NCI-H2107 treated with DMSO at 0.1 percent for 48 hours (cell line): Measurements from ENCODE around the gene ANLN.

Source experiments
- DNase-seq: peaks from one replicate; lab custom pipeline; 2025; ENCODE audit not compliant: unreplicated experiment; lab: John Stamatoyannopoulos, UW

Gene ANLN, protein sequence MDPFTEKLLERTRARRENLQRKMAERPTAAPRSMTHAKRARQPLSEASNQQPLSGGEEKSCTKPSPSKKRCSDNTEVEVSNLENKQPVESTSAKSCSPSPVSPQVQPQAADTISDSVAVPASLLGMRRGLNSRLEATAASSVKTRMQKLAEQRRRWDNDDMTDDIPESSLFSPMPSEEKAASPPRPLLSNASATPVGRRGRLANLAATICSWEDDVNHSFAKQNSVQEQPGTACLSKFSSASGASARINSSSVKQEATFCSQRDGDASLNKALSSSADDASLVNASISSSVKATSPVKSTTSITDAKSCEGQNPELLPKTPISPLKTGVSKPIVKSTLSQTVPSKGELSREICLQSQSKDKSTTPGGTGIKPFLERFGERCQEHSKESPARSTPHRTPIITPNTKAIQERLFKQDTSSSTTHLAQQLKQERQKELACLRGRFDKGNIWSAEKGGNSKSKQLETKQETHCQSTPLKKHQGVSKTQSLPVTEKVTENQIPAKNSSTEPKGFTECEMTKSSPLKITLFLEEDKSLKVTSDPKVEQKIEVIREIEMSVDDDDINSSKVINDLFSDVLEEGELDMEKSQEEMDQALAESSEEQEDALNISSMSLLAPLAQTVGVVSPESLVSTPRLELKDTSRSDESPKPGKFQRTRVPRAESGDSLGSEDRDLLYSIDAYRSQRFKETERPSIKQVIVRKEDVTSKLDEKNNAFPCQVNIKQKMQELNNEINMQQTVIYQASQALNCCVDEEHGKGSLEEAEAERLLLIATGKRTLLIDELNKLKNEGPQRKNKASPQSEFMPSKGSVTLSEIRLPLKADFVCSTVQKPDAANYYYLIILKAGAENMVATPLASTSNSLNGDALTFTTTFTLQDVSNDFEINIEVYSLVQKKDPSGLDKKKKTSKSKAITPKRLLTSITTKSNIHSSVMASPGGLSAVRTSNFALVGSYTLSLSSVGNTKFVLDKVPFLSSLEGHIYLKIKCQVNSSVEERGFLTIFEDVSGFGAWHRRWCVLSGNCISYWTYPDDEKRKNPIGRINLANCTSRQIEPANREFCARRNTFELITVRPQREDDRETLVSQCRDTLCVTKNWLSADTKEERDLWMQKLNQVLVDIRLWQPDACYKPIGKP

DNA sequence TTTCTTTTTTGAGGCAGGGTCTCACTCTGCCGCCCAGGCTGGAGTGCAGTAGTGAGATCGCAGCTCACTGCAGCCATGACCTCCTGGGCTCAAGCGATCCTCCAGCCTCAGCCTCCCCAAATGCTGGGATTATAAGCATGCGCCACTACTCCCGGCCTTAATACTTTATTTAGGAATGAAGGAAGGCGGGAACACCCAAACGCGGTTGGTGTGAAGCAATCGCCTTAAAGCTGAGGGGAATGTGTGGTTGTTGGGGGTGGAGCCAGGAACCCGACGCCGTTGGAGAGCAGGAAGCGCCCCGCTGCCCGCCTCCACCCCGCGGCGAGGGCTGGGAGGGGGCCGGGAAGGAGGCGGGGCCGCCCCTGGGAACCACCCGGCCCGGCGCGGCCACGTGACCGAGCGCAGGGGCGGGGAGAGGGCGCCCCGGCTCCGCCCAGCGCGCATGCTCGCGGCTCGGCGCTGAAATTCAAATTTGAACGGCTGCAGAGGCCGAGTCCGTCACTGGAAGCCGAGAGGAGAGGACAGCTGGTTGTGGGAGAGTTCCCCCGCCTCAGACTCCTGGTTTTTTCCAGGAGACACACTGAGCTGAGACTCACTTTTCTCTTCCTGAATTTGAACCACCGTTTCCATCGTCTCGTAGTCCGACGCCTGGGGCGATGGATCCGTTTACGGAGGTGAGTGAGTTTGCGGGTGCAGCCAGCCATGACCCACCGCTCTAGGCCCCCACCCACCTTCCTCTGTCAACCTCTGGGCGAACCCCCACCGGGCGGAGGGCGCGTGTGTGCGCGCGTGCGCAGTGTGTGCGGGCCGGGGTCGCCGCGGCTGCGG lies at the start of gene ANLN:
Gene ANLN (plus strand): TSS at position 492 of the 828 bp plus-strand sequence. CDS start 165 bp downstream, at position 657.
- peak; percentile 91 for DNase-seq

DNA sequence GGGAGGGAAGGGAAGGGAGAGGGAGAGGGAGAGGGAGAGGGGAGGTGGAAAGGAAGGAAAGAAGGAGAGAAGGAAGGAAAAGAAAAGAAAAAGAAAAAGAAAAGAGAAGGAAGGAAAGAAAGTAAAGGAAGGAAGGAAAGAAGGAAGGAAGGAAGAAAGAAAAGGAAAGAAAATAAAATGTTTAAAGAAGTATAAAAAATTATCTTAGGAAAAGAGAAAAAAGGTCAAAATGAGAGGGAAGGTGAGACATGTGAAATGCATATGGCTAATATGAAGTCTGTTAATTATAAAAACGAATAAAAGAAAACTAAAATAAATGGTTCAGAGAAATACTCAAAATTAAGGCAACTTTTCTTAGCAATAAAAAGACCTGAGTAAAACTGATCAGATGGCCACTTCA lies 46.1 kb upstream of the ANLN start:
- no peak for DNase-seq

DNA sequence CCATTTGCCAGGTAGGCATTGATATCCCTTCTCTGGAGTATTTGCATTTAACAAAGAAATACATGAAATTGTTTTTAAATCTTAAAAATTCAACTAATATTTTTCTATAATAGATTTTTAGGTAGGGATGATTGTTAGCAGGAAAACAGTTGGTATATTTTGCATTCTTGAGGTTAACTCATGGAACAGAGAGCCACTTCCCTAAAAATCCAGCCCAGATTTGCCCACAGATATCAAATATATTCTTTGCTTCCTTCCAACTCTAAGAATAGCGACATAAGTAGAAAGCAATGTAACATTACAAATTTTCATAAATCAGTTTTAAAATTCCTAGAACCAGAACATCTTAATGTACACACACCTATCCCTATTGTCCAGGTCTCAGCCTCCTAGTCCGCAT lies 45.0 kb upstream of the ANLN start:
- no peak for DNase-seq

DNA sequence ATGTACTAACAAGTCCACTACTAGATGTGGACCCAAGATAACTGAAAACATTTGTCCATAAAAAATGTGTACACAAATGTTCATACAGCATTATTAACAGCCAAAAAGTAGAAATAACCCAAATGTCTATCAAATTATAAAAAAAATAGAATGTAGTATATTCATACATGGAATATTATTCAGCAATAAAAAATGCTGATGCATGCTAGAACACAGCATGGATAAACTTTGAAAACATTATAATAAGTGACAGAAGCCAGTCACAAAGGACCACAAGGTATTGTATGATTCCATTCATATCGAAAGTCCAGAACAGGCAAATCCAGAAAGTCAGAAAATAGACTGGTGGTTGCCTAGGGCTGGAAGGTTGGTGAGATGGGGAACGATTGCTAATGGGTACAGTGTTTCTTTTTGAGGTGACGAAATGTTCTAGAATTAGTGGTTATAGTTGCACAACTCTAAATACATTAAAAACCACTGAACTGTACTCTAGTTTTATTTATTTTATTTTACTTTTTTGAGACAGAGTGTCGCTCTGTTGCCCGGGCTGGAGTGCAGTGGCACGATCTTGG lies 43.3 kb upstream of the ANLN start:
- DNase-seq, result no peak

DNA sequence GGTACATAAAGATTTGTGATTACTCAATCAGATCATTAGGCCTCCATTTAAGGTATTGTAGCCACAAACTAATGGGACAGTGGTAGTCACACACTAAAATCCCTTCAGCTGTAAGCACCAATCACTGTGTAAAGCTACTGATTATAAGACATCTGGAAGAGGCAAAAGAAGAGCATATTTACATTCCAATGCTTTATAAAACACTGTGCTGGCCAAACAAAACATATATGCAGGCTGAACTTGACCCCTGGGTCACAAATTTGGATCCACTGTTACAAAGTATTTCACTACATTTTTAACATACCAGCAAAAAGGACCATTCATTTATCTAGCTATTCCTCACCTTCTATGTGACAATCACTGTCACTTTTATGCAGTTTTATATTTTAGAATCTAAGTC lies 41.4 kb upstream of the ANLN start:
- no peak for DNase-seq

DNA sequence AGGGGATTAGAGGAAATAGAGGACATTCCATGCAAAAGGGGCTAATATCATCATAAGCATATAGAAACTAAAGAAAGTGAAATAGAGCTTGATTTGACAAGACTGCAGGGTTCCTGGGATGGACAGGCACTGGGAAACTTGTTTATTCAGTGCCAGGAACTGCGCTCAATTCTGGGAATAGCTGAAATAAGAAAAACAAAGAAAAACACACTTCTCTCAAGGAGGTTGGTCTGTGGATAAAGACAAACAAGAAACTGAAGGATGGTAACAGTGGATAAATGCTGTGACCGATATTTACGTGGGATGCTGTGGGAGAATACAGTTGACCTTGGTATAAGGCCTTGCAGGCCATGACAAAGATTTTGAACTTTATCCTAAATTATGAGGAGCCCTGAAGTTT lies 40.9 kb upstream of the ANLN start:
- DNase-seq, result no peak

DNA sequence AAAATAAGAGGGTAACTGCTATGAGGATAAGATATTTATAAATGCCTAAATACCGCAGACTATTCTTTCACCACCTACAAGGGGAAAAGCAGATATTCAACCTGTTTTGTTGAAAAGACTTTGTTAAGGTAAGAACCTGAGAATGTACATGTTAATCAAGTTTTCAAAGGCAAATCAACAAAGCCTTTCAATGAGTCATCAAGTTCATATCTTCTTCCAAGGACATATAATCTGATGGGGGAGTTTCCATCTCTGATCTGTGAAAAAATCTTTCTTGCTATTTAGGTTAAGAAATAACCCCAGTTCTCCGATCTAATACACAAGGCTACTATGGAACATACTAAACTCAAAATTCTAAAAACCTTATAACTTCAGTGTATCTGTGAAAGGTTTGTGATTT lies 40.0 kb upstream of the ANLN start:
- no peak for DNase-seq

DNA sequence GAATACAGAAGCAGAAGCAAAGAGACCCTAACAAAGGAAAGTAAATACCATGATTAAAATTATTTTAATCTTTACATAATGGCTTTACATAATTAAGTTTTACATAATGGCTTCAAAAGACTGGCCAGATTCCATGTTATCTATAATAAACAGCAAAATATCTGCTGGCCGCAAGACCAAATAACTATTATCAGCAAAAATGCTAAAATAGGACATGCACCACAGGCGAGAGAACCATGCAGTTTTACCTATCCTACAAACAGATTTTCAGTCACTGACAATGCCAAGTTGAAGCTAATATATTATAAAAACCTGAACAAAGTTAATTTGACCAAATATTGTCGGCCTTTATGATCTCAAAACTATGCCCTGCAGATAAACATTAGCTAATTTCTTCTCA lies 34.2 kb upstream of the ANLN start:
- DNase-seq, result no peak

DNA sequence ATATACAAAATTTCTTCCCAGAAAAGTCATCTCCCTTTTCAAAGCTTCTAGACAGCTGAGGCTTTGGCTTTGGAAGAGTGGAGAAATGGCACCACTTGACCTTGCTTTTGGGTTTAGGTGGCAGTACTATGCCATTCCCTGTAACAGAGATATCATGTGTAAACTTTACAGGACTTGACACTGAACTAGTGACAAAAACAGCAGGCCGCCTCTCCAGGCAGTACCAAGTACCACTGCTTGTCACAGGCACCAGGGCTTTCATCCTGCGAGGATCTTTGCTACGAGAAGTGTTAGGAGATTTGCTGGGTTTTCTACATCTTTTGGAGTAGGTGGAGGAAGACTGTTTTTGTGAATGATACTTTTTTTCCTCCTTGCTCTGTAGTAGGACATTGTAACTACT lies 32.6 kb upstream of the ANLN start:
- no peak for DNase-seq

DNA sequence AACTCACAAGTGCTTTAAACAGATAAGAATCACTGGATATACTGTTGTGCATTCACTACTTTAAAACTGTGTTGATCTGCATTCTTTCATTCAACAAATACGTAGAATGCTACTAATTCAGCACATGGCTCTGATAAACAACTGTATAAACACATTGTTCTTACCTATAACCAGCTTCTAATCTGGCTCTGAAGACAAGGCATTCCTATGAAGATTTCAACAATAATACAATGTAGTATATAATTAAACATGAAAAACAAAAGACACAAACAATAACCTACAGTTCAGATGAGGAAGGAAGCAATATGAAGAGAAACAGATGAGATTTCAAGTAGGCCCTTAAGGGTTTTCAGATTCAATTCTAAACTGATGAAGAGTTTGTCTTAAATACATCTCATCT lies 31.1 kb upstream of the ANLN start:
- DNase-seq, result no peak

DNA sequence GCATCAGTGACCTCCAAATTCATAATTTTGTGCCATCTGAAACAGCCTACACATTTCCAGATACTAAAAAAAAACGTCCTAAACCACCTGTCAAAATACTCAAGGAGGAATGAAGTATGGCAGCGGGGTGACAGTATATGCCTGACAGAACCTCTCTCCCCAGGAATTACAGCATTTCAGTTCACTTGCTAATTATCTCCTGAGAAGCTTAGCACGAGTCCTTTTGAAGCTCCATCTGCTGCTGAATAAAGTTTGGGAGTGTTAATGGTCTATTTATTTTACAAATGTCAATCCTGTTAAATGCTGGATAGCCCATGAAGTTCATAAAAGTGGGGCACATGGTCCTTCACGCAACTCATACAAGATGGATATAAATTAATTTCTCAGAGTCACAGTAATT lies 29.4 kb upstream of the ANLN start:
- DNase-seq, result no peak

DNA sequence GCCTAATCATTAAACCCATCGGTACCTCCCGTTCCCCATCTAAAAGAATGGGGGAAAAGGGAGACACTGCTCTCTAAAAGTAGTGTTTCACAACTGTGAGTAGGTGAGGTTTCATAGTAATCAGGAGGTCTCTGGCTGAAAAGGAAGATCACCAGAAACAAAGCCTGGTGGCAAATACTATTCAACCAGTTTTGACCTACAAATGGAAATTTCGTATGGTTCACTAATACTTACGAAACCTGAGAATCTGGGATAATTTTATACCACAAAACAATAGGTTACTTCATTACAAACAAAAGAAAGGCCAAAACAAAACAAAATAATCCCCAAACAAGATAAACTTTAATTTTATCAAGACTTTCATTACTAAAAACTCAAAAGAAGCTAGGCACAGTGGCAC lies 28.4 kb upstream of the ANLN start:
- no peak for DNase-seq

DNA sequence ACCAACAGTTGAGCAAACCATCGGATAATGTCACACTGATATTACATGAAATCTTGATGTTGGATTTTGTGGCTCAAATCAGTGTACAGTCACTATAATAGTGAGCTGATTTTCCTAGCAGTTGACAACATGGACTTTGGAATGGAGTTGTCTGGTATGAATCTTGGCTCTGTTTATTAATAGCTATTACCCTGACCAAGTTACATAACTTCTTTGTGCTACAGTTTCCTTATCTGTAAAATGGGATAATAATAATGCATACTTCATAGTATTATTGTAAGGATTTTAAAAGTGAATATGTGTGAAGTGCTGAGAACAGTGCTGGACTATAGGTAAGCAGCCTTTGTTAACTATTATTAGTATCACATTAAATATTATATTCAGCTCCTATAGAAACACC lies 26.1 kb upstream of the ANLN start:
- DNase-seq, result no peak

DNA sequence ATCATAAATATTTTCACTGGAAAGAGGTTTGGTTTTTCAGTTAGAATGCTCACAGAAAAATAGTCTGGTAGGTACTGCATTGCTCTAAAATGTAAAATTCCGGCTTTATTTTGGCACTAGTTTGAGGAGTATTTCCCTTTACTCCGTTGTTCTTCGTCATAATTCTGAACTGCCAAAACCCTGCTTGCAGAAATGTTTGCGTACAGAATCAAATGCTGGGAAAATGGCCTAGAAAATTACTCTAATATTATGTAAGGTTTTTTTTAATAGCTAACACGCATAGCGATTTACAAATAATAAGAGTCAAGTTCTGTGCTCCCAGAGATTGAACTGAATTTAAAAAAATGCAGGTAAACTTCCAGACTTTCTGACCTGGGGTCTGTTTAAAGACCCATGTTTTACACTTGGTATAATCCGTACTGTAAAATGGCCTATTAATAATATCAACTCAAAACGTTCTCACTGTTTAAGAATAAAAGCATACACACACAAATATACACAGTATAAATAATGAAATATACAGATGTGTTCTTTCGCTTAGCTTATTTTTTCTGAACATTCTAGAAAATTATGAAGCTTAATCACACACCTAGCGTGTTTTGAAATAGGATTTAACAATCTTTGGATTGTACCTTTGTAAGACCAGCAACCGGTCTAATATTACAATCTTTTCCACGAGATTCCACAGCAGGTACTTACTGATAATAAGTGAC lies 23.5 kb upstream of the ANLN start:
- no peak for DNase-seq

DNA sequence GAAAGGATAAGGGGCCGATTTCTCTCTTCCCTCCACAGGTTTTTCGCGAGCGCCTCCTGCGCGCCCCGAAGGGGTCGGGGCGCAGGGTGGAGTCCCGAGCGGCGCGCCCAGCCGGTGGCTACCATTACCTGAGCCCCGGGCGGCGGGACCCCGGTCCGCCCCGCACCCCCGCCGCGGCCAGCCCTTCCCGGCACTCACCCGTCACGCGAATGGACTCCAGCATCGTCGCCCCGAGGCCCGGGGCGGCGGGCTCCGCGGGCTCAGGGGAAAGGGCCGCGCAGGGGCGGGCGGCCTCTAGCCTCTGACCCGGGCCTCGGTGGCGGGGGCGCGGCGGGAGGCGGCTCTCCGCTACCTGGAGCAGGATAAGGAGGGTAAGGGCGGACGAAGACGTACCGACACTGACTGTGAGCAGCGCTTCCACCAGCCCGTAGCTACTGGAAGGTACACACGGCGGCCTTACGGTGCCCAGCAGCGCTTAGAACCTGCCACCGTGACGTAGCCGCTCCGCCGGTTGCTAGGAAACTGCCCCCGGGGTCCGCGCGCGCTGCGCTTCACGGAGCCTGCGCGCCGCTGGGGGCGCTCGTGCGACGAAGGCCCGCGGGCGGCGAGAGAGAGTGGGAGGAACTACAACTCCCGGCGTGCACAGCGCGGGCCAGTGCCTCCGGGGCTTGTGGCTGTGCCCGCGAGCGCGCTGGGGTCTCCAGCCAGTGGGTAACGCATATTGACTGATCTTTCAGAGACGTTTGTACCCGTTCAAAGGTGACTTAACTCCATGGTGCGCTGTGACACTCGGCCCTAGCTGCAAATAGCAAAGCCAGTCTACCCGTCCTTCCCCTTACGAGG lies 22.7 kb upstream of the ANLN start:
- peak; percentile 82 for DNase-seq

DNA sequence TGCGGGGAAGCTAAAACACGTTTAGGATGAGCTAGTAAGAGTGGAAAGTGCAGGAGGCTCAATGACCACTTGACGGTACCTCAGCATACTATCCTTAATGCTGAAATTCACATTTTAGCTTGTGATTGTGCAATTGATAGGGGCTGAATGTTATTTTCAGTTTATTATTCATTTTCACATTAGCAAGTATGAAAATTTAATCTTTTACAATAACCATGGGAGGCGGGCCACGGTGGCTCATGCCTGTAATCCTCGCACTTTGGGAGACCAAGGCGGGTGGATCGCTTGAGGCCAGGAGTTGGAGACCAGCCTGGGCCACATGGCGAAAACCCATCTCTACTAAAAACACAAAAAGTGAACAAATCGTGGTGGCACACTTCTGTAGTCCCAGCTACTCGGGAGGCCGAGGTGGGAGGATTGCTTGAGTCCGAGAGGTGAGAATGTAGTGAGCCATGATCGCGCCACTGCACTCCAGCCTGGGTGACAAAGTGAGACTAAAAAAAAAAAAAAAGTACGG lies 22.0 kb upstream of the ANLN start:
- DNase-seq, result no peak

DNA sequence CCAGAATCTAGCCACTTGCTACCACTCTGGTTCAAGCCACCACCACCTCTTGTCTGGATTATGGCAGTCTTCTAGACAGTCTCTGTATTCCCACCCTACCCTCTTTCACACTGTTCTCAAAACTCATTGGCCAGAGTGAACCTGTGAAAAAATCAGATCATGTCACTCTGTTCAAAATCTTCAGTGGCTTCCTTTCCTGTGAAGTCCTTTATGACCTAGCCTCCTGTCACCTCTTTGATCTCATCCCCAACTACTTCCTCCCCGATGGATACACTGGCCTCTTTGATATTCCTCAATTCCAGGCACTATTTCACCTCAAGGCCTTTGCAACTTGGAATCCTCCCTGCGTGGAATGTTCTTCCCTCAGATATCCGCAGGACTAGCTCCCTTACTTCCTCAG lies 21.2 kb upstream of the ANLN start:
- no peak for DNase-seq

DNA sequence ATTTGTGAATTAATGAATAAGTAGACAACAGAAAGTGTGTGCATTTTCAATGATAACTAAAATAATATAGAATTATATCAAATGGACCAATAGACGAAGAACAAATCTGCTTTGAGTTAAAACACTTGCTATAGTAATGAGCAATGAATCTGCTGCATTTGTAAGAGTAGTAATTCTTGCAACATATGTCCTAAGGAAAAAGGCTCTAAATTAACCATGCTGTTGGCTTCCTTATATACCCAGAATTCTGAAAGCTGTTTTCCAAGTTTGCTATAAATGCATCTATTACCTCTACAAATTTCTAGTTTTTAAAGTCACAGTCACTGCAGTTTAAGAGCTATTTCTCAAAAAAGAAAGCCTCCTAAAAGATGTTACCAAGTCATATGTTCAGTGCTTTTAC lies 20.5 kb upstream of the ANLN start:
- DNase-seq, result no peak

DNA sequence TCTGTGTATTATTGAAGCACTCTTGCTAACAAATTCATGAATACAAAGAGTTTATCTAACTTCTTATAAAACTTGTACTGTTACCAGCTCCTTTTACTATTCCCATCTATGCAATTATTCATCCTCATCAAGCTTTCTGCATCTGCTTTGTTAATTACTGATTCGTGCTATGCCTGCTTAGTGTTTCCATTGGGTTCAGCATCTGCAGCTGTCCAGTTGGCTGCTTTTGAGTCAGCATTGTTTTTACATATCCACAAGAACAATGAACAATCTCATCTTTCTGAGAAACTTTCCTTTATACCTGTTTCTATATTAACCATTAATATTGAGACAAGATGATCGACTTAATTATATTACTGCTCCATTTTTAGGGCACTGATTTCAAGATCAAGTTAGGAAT lies 19.6 kb upstream of the ANLN start:
- DNase-seq, result no peak
